GM12872 (cell line): ENCODE measurements around the gene RASSF8.

Experiments used
- CTCF ChIP-seq: IDR thresholded peaks from 3 replicates; pipeline ENCODE4 v1.5.1; 2011; ENCODE audit warnings: low read depth, mild to moderate bottlenecking, low read length, moderate library complexity; ENCODE audit not compliant: insufficient read depth

RASSF8 gene

GRCh38 chr12:26062006-26062405 lies 103.5 kb downstream of the RASSF8 start:
- no peak for TF ChIP-seq CTCF

- TF ChIP-seq CTCF = no peak
Measured at GRCh38 chr12:26062566-26062965, 104.1 kb downstream of the RASSF8 start.

GRCh38 chr12:26065451-26065850 lies 107.0 kb downstream of the RASSF8 start:
- TF ChIP-seq CTCF = no peak

GRCh38 chr12:26068503-26068902 lies 110.0 kb downstream of the RASSF8 start:
- TF ChIP-seq CTCF = no peak

- no peak for TF ChIP-seq CTCF
Measured at GRCh38 chr12:26069796-26070195, 111.3 kb downstream of the RASSF8 start.

- no peak for TF ChIP-seq CTCF
Measured at GRCh38 chr12:26077915-26078702, 119.6 kb downstream of the RASSF8 start.

GRCh38 chr12:26080911-26081310 lies 122.4 kb downstream of the RASSF8 start:
- no peak for TF ChIP-seq CTCF
